Dedifferentiated amniotic fluid mesenchymal stem cell (primary cell): ENCODE results near the gene MYT1.

ENCODE experiments used
- DNase-seq: peaks from one replicate; pipeline ENCODE4 v3.0.0-alpha.2; 2016; ENCODE audit errors: extremely low spot score

Gene MYT1

GRCh38 chr20:64139199-64140060 lies 24.8 kb upstream of the MYT1 start:
- DNase-seq, result no peak

- DNase-seq, result no peak
These were observed 24.0 kb upstream of the MYT1 start for GRCh38 chr20:64140061-64140931.

DNA sequence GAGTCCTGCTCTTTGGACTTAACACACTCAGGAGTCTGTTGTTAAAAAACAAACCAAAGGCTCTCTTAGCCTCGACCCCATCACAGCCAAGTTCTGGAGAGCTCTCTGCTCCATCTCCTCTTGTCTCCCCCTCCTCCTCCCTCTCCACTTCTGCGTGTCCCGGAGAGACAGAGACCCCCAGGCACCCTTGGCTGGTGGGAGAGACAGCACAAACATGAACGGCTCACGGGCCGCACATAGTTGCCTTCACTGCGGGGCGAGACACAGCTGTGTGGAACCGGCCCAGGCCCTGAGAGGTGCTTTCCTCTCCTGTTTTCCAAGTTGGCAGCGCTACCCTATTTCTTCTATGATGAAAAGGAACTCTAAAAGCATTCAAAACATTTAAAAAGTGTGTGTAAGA lies 23.3 kb upstream of the MYT1 start:
- DNase-seq, result no peak

DNA sequence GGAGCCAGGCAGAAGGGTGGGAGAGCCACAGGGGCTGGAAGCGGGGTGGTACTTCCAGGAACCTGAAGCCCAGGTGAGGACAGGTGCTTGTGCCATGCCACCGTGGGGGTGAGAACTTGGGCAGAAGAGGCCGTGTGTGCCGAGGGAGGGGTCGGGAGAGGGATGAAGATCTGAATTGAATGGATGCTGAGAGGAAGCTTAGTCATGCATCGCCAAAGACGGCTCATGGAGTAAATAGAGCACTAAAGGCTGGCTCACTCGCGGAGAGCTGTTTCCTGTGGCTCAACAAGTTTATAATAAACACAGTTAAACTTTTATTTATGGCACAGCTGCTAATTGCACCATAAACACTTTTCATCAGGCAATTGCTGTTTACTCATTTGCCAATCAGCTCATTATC lies 21.7 kb upstream of the MYT1 start:
- DNase-seq, result no peak

GRCh38 chr20:64143018-64143801 lies 21.0 kb upstream of the MYT1 start:
- DNase-seq, result no peak

GRCh38 chr20:64144144-64144912 lies 19.9 kb upstream of the MYT1 start:
- no peak for DNase-seq

DNA sequence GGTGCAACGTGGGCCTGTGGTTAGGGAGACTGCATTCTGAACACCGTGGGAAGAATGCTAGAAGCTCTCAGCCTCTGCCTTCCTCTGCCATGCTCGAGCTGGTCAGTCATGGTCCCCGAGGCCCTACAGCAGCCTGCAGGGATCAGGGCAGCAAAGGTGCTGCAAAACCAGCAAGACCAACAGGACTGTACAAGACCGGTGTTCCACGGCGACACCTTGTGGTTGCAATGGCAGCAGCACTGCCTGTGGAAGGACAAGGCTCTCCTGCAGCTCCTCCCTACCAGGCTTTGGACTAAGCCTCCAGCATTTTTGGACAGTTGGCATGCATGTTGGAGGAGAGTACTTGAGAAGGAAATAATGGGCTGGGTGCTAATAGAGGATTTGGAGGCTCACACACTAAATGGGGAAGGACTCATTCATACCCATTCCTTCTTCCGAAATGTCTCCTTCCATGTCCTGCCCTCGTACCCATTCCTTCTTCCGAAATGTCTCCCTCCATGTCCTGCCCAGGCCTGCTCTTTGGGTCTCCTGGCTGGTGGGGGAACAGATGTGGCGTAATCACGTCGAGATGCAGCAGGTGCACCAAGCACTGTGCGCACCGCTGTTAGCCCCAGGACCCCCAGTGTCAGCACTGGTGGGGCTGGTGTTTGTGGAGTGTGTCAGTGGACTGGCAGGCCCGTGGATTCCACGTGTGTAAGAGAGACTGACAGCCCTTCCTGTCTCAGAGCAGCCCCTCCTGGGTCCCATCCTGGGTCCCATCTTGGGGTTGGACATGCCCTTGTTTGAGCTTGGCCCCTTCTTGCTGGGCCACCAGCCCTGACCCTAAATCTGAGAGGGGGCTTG lies 18.6 kb upstream of the MYT1 start:
- no peak for DNase-seq

DNA sequence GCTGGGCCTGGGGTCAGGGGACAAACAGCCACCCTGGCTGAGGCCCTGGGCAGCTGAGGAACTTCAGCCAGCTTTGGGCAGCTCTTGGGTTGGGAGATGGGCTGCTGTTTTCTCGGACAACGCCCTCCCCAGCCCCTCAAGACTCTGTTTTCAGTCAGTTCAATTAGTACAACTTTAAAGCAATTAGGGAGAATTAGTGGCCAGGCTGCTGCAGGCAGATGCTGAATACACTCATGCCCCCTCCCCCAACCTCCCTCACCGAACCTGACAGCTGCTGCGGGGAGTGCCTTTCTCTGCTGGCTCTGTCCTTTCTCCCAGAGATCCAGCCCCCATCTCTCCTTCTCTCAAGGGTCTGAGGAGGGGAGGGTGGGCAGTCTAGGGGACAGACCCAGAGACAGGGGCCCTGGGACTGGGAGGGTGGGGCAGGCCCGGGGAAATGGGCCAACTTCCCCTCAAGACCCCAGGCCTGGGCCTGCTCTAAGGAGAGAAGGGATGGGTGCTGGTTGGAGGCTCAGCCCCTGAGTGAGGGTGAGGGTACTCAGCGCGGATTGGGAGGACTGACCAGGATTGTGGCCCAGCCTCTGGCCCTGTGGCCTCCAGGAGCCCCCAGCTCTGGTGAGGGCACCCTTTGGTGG lies 17.8 kb upstream of the MYT1 start:
- no peak for DNase-seq

DNA sequence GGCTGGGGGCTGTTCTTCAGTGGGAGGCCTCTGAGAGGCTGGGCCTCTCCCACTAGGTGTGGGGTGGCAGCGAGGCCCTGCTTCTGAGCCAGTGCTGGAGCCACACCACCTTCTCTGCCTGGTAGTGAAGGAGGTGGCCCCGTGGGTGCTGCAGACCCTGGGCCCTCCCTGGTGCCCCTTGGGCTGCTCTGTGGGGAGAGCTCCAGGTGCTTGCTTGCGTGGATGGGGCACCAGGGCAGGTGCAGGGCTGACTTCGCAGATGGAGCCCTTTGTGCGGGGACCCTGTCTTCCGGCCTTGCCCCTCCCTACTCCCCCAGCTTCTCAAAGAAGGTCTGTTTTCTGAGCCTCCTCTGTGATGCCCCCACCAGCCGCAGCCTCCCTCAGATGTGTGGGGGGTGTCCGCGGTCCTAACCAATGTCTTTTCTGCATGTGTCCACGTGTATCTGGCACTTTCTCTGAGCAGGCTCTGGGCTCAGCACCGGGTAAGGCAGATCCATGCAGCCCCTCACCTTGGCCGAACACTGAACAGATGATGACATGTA lies 17.2 kb upstream of the MYT1 start:
- DNase-seq, result no peak

GRCh38 chr20:64148581-64148980 lies 15.7 kb upstream of the MYT1 start:
- no peak for DNase-seq

- DNase-seq, result no peak
These were observed 15.1 kb upstream of the MYT1 start for GRCh38 chr20:64149141-64149540.

- DNase-seq, result no peak
These were observed 14.3 kb upstream of the MYT1 start for GRCh38 chr20:64149809-64150560.

- no peak for DNase-seq
These were observed 13.3 kb upstream of the MYT1 start for GRCh38 chr20:64150756-64151632.

DNA sequence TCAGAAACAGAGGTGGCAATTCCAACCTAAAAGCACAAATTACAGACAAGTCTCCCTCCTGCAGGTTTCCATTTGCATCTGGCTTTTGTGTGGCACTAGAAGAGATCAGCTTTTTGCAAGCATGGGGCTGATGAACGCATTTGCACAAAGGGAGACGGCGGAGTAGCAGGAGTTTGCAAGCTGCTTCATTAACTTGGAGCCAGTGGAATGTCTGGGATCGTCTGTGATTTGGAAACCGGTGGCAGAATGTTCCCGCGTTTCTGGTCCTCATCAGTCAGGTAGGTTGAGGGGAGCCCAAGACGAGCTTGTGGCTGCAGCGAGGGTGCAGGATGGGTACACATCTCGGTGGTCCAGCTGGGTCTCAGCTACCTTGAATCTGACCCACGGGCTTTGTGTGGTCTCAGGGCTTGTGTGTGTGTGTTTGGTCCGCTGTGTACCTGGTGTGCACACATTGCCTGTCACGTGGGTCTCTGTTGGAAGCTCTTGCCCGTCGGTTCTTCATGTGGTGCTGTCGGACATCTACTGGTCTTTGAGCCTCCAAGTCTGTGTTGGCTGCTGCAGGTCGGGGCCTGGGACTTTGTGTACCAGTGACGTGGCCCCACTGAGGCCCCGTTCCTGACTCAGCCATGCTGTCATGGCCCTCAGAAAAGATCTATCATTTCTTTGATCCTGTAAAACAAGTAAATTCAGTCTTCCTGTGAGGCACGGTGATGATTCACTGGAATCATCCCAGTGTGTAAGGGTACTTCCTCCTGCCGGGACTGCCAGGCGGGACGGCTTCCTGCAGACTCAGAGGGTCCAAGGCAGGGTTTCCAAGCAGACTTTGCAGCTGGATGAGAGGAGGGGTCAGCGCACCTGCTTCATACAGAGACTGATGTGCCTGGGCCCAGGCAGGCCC lies 12.4 kb upstream of the MYT1 start:
- no peak for DNase-seq

- no peak for DNase-seq
These were observed 11.3 kb upstream of the MYT1 start for GRCh38 chr20:64152906-64153305.

- DNase-seq, result no peak
These were observed 10.8 kb upstream of the MYT1 start for GRCh38 chr20:64153410-64153809.
